BE2C (cell line): ENCODE data around the gene XRRA1.

ENCODE experiments used
- DNase-seq: peaks from one replicate; pipeline ENCODE4 v3.0.0-alpha.2; 2020
- H3K27me3 ChIP-seq: fragments of 250-450 bp; sonication (Bioruptor Pico); 2 replicates; pipeline ENCODE4 v1.5.1; 2020; ENCODE audit warnings: mild to moderate bottlenecking
- H3K36me3 ChIP-seq: fragments of 250-450 bp; sonication (Bioruptor Pico); 2 replicates; pipeline ENCODE4 v1.5.1; 2020; ENCODE audit warnings: mild to moderate bottlenecking
- H3K4me1 ChIP-seq: fragments of 250-450 bp; sonication (Bioruptor Pico); 2 replicates; pipeline ENCODE4 v1.5.1; 2020
- H3K4me3 ChIP-seq: 2 replicates; pipeline ENCODE4 v1.5.1; 2011; ENCODE audit warnings: low read depth, low read length
- H3K9me3 ChIP-seq: fragments of 250-450 bp; sonication (Bioruptor Pico); 2 replicates; pipeline ENCODE4 v1.5.1; 2020
- CTCF ChIP-seq: IDR thresholded peaks from 2 replicates; pipeline ENCODE4 v1.5.1; 2012; ENCODE audit warnings: mild to moderate bottlenecking, low read depth, low read length

XRRA1 gene

GRCh38 chr11:74824285-74824982 is 124.5 kb downstream of the XRRA1 start:
- Histone ChIP-seq H3K36me3 (peaks cover 27% of the 10 kb centered on the region), H3K9me3 (peaks cover 12% of the 10 kb centered on the region), H3K4me1 (no peaks in the 10 kb centered on the region), H3K4me3 (no peak overlapping the region), H3K27me3 (no peaks in the 10 kb centered on the region)
- TF ChIP-seq CTCF = no peak
- DNase-seq = no peak

DNA sequence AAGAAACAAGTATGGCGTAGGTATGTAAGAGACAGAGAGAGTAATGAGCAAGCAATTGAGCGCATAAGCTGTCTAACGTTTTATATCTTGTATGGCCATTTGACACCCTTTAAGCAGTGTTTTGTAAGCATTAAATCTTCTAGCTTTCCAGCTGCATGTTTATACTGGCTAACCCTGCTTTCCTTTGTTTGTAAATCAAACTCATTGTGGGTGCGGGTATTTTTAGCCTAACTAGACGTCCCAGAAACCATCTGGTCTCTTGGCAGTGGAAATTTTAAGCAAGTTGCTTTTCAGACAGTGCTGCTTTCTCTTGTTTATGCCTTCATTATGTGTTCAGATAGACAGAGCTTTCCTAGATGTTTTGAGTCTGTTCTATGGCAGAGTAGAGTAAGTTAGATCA is 126.7 kb downstream of the XRRA1 start:
- Histone ChIP-seq H3K9me3 (peaks cover 12% of the 10 kb centered on the region), H3K36me3 (peaks cover 23% of the 10 kb centered on the region), H3K4me3 (no peak overlapping the region), H3K4me1 (no peaks in the 10 kb centered on the region), H3K27me3 (no peaks in the 10 kb centered on the region)
- no peak for TF ChIP-seq CTCF
- DNase-seq = no peak

GRCh38 chr11:74820763-74821162 is 128.1 kb downstream of the XRRA1 start:
- DNase-seq = no peak

DNA sequence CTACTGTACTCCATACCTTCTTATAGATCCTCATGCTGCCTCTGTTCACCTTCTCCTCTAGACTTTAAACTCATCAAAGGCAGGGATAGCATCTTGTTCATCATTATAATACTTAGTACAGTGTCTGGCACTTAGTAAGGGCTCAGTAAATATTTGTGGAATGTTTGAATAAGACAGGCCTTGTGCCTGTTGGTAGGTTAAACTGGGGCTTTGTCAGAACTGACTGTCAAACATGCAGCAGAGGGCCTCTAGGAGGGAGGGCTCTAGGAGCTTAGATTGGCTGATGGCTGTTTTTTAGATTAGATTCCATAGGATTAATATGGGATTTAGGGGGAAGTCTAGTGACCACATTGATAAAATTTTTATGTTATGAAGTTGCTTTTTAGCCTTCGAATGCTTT is 129.5 kb downstream of the XRRA1 start:
- no peak for TF ChIP-seq CTCF
- no peak for DNase-seq
- peaks cover 11% of the 10 kb centered on the region for H3K36me3 ChIP-seq
- no peak overlapping the region for H3K4me3 ChIP-seq
- no peaks in the 10 kb centered on the region for H3K9me3 ChIP-seq
- no peaks in the 10 kb centered on the region for H3K27me3 ChIP-seq
- no peaks in the 10 kb centered on the region for H3K4me1 ChIP-seq

More at GRCh38 chr11:74820763-74821162, 128.1 kb downstream of the XRRA1 start:
- Histone ChIP-seq H3K4me3 (no peak overlapping the region), H3K4me1 (no peaks in the 10 kb centered on the region), H3K9me3 (peaks cover 2% of the 10 kb centered on the region; the same call in 1 of the 2 replicates), H3K36me3 (peaks cover 12% of the 10 kb centered on the region), H3K27me3 (no peaks in the 10 kb centered on the region)
- no peak for TF ChIP-seq CTCF

DNA sequence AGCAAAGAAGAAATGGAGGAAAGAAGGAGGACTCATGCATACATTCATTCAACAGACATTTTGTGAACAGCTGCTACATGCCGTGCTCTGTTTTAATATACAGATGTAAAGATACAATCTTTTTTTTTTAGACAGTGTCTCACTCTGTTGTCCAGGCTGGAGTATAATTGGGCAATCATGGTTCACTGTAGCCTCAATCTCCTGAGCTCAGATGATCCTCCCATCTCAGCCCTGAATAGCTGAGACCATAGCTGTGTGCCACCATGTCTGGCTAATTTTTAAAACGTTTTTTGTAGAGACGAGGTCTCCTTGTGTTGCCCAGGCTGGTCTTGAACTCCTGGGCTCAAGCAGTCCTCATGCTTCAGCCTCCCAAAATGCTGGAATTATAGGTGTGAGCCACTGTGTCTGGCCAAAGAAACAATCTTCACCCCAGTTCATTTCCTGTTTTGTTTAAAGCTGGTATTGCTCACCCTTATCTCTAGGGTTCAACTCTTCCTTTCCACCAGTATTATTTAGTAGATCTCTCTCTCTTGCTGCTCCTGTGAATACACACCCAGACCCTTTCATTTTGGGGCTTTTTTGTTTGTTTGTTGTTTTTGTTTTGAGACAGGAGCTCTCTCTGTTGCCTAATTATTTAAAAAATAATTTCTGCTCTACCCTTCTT is 130.5 kb downstream of the XRRA1 start:
- Histone ChIP-seq H3K4me1 (no peaks in the 10 kb centered on the region), H3K36me3 (peaks cover 11% of the 10 kb centered on the region), H3K27me3 (no peaks in the 10 kb centered on the region)

More for the DNA sequence above, 130.5 kb downstream of the XRRA1 start:
- no peak for TF ChIP-seq CTCF
- DNase-seq = no peak
- Histone ChIP-seq H3K9me3 (no peaks in the 10 kb centered on the region), H3K4me3 (no peak overlapping the region)
